PC-9 (cell line): ENCODE measurements around the gene CDK2.

Experiments
- EZH2 ChIP-seq: fragments of 200-600 bp; sonication (generic); IDR thresholded peaks from 2 replicates; pipeline ENCODE4 v1.8.0; 2017; ENCODE audit warnings: antibody characterized with exemption, low read depth
- TF ChIP-seq, protein P1 (sequence below): fragments of 200-600 bp; sonication (generic); conservative IDR thresholded peaks from 2 replicates; pipeline ENCODE4 v1.6.1; 2017; ENCODE audit warnings: mixed run types, antibody characterized with exemption, mild to moderate bottlenecking, moderate library complexity

- TF ChIP-seq, protein P1, sequence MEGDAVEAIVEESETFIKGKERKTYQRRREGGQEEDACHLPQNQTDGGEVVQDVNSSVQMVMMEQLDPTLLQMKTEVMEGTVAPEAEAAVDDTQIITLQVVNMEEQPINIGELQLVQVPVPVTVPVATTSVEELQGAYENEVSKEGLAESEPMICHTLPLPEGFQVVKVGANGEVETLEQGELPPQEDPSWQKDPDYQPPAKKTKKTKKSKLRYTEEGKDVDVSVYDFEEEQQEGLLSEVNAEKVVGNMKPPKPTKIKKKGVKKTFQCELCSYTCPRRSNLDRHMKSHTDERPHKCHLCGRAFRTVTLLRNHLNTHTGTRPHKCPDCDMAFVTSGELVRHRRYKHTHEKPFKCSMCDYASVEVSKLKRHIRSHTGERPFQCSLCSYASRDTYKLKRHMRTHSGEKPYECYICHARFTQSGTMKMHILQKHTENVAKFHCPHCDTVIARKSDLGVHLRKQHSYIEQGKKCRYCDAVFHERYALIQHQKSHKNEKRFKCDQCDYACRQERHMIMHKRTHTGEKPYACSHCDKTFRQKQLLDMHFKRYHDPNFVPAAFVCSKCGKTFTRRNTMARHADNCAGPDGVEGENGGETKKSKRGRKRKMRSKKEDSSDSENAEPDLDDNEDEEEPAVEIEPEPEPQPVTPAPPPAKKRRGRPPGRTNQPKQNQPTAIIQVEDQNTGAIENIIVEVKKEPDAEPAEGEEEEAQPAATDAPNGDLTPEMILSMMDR, result no peak
- TF ChIP-seq EZH2, result no peak
These were observed 41.3 kb upstream of the CDK2 start for GRCh38 chr12:55925371-55925770.
